Left lung (tissue), 10 donors: ENCODE results near the gene TTC7B. TPM values are rescaled to one million over a fixed set of nuclear protein-coding genes. Genes with fewer than 3 reads are reported as not detected.

Experiments
- ATAC-seq: fragments of 200-7000 bp; cut with Tn5 transposase; one replicate; pipeline ENCODE4 v1.9.1; 2020; ENCODE audit warnings: moderate library complexity
- DNase-seq, 4 donors: peaks; one replicate each; pipeline ENCODE4 v3.0.0-alpha.2; 2013 to 2020
- H3K27ac ChIP-seq, 2 donors: fragments of 200-600 bp; sonication (generic) in 1 of 2; one replicate each; pipeline versions ENCODE4 v1.5.0 to v1.8.0; 2020 to 2021
- H3K27me3 ChIP-seq, 2 donors: fragments of 200-600 bp; sonication (generic) in 1 of 2; one replicate each; pipeline versions ENCODE4 v1.5.0 to v1.8.0; 2020 to 2021
- H3K36me3 ChIP-seq, 2 donors: fragments of 200-600 bp; sonication (generic) in 1 of 2; one replicate each; pipeline versions ENCODE4 v1.5.0 to v1.8.0; 2020 to 2021
- H3K4me1 ChIP-seq, 2 donors: fragments of 200-600 bp; one replicate each; pipeline ENCODE4 v1.8.0; 2021
- H3K4me3 ChIP-seq, 2 donors: fragments of 200-600 bp; sonication (generic) in 1 of 2; one replicate each; pipeline versions ENCODE4 v1.5.0 to v1.8.0; 2020 to 2021; ENCODE audit warnings: mild to moderate bottlenecking in 1 of 2
- H3K9me3 ChIP-seq, 2 donors: fragments of 200-600 bp; sonication (generic) in 1 of 2; one replicate each; pipeline versions ENCODE4 v1.5.0 to v1.8.0; 2020 to 2021
- intact Hi-C, 2 donors: fragments of 100-400 bp; cut with DNase I; formaldehyde crosslinking; loops; one replicate each; pipeline versions ENCODE4 v1.11.2 to v1.14.2; 2022
- polyA plus RNA-seq, 6 donors: library from polyadenylated mRNA; unstranded; fragments of 120-200 nt; gene quantifications; one replicate each; pipeline ENCODE4 v1.2.1, GENCODE V29; 2013; ENCODE audit not compliant: insufficient read length in 6 of 6
- total RNA-seq, 2 donors: library from RNA; stranded (reverse); fragmentation: NEBNext Ultra II Directional; extraction: Animal tissue kit (Norgen Biotek cat#: 25700); gene quantifications; one replicate each; pipeline ENCODE4 v1.2.1, GENCODE V29; 2021
- TF ChIP-seq, protein P1 (sequence below), 2 donors: fragments of 200-600 bp; sonication (generic) in 1 of 2; IDR thresholded peaks; one replicate each; pipeline versions ENCODE4 v1.5.0 to v1.8.0; 2021; ENCODE audit warnings: antibody characterized with exemption in 2 of 2
- donor health status: DM: no; HTN: yes; CAD: no.
- donor health status: DM: no; HTN: no; CAD: no.

TTC7B gene
- total and polyA plus RNA-seq, 8 donors = 26.8 to 47.5 (median 39.5) TPM

DNA sequence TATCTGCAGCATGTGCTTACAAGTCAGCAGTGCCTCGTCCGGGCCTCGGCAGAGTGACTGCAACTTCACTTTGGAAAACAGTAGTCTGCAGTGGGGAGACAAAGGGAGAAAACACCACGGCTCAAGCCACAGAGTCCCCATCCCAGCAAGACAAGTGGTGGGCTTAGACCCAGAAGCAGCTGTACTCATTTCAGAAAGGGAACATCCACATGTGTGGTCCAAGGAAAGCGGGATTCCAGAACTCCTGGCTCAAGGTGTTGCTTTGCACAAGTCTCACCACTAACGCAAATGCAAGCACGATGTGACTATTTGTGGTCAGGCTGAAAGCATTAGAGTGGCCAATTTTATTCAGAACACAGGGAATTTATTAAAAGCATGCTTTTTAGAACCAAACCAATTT, 198.3 kb downstream of the TTC7B start:
- intact Hi-C loops = no loop called here
- no peaks in the 10 kb centered on the region for H3K36me3 ChIP-seq
- peaks cover 3 to 6% of the 10 kb centered on the region in 2 donors for H3K4me1 ChIP-seq
- TF ChIP-seq, protein P1, sequence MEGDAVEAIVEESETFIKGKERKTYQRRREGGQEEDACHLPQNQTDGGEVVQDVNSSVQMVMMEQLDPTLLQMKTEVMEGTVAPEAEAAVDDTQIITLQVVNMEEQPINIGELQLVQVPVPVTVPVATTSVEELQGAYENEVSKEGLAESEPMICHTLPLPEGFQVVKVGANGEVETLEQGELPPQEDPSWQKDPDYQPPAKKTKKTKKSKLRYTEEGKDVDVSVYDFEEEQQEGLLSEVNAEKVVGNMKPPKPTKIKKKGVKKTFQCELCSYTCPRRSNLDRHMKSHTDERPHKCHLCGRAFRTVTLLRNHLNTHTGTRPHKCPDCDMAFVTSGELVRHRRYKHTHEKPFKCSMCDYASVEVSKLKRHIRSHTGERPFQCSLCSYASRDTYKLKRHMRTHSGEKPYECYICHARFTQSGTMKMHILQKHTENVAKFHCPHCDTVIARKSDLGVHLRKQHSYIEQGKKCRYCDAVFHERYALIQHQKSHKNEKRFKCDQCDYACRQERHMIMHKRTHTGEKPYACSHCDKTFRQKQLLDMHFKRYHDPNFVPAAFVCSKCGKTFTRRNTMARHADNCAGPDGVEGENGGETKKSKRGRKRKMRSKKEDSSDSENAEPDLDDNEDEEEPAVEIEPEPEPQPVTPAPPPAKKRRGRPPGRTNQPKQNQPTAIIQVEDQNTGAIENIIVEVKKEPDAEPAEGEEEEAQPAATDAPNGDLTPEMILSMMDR (IDR thresholded peaks at IDR 0.05) = no peak
- no peaks in the 10 kb centered on the region for H3K9me3 ChIP-seq
- no peak overlapping the region for H3K4me3 ChIP-seq
- DNase-seq = no peak
- no peaks in the 10 kb centered on the region for H3K27me3 ChIP-seq
- no peak overlapping the region for H3K27ac ChIP-seq
- ATAC-seq = no peak

- intact Hi-C loops = no loop called here
- TF ChIP-seq, protein P1 (IDR thresholded peaks at IDR 0.05) = no peak
- Histone ChIP-seq H3K27ac (no peak overlapping the region), H3K27me3 (no peaks in the 10 kb centered on the region), H3K4me3 (no peak overlapping the region), H3K4me1 (peaks cover 11 to 17% of the 10 kb centered on the region in 2 donors), H3K9me3 (no peaks in the 10 kb centered on the region), H3K36me3 (no peaks in the 10 kb centered on the region)
- no peak for DNase-seq
- ATAC-seq = no peak
Measured at GRCh38 chr14:90616881-90617280, 199.3 kb downstream of the TTC7B start.

GRCh38 chr14:90616313-90616712, 199.9 kb downstream of the TTC7B start:
- peaks cover 11 to 23% of the 10 kb centered on the region in 2 donors for H3K4me1 ChIP-seq
- no peak overlapping the region for H3K4me3 ChIP-seq
- TF ChIP-seq, protein P1 (IDR thresholded peaks at IDR 0.05) = no peak
- H3K36me3 ChIP-seq = no peaks in the 10 kb centered on the region
- H3K27me3 ChIP-seq = no peaks in the 10 kb centered on the region
- no peak for ATAC-seq
- H3K9me3 ChIP-seq = no peaks in the 10 kb centered on the region
- no peak for DNase-seq
- intact Hi-C loops = no loop called here
- no peak overlapping the region for H3K27ac ChIP-seq

GRCh38 chr14:90615517-90616060, 200.6 kb downstream of the TTC7B start:
- Histone ChIP-seq H3K36me3 (no peaks in the 10 kb centered on the region), H3K4me3 (no peak overlapping the region), H3K9me3 (no peaks in the 10 kb centered on the region), H3K27ac (no peak overlapping the region), H3K4me1 (peaks cover 11 to 30% of the 10 kb centered on the region in 2 donors), H3K27me3 (no peaks in the 10 kb centered on the region)
- DNase-seq = peak in 1 of 4 donors; percentile 38
- TF ChIP-seq, protein P1 (IDR thresholded peaks at IDR 0.05) = no peak
- peak; percentile 9 for ATAC-seq
- intact Hi-C loops = no loop called here

GRCh38 chr14:90614696-90615516, 201.3 kb downstream of the TTC7B start:
- H3K36me3 ChIP-seq = no peaks in the 10 kb centered on the region
- H3K27ac ChIP-seq = no peak overlapping the region
- TF ChIP-seq, protein P1 (IDR thresholded peaks at IDR 0.05) = no peak
- ATAC-seq = no peak
- no peaks in the 10 kb centered on the region for H3K9me3 ChIP-seq
- intact Hi-C loops = no loop called here
- no peak overlapping the region for H3K4me3 ChIP-seq
- no peaks in the 10 kb centered on the region for H3K27me3 ChIP-seq
- DNase-seq = no peak
- H3K4me1 ChIP-seq = peaks cover 11 to 37% of the 10 kb centered on the region in 2 donors
